GM19438 (cell line): ENCODE data around the gene ABLIM2.

Experiments
- ATAC-seq: cut with Tn5 transposase; IDR thresholded peaks from one replicate; pipeline ENCODE4 v1.9.1; 2021; ENCODE audit warnings: low read depth; ENCODE audit not compliant: unreplicated experiment

Gene ABLIM2

DNA sequence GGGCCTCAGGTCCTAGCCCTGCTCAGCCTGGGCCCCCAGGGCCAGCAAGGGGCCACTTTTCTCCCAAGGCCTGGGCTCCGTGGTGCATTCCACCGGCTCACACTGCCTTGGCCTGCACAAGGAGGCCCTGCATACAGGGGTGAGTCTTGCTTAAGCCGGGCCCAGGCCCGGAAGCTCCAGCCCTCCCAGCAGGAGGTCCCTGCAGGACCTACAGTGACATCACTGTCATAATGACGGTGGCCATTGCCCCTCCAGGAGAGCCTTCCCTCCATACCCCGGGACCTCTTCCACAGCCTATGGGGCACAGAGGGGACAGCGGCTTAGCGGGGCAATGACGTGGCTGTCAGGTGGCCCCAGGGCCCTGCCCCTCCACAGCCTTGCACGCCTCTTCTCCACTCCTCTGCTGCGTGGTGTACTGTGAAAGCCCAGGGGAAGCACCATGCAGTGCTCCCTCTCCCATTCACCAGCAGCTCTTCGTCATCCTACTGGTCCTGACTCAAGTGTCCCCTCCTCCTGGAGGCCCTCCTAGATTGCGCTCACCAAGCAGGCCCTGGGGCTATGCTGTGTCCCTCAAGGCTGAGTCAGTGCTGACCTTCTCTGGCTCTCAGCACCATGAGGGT is 186.6 kb downstream of the ABLIM2 start:
- no peak for ATAC-seq

DNA sequence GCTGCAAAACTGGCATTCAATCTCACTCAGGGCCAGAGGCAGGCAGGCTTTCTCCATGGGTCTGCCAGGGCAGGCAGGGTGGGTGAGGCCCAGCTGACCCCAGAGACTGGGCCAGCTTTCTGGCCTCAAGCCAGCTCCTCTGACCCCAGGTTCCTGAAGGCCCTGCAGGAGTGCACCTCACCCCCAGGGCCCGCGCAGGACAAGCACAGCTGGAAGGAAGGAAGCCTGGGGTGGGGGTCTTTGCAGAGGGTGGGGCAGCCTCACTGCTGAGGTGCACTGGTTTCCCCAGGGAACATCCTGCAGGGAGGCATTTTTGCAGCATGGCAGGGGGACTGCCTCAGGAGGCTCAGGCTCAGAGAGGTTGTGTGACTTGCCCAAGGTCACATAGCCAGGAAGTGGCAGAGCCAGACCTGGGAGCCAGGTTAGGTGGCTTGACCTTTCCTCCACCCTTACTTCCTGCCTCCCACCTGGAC is 187.4 kb downstream of the ABLIM2 start:
- no peak for ATAC-seq

DNA sequence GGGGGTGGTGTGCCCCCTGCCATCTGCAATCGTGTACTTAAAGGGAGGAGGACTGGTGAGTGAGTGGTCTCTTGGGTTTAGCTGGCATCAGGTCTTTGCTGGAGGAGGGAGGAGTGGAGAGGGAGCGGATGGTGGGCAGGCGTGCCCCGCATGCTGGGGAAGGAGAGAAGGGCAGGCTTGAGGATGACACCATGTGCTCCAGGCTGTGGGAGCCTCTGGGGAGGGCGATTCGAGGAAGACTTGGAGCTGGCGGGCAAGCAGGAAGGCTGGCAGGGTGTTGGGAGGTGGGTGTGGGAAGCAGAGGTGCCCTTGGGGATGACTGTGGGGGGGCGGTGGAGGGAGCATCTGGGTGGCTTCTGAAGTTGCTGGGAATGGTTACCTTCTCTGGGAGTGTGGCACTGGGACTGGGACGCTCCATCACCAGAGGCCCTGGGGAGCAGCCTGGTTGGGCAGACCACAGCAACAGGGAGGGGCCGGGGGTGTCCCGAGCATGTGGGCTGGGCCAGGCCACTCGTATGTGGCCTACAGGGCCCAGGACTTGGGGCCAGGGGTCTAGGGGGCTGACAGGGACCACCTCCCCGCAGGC is 188.2 kb downstream of the ABLIM2 start:
- ATAC-seq: peak; percentile 11

DNA sequence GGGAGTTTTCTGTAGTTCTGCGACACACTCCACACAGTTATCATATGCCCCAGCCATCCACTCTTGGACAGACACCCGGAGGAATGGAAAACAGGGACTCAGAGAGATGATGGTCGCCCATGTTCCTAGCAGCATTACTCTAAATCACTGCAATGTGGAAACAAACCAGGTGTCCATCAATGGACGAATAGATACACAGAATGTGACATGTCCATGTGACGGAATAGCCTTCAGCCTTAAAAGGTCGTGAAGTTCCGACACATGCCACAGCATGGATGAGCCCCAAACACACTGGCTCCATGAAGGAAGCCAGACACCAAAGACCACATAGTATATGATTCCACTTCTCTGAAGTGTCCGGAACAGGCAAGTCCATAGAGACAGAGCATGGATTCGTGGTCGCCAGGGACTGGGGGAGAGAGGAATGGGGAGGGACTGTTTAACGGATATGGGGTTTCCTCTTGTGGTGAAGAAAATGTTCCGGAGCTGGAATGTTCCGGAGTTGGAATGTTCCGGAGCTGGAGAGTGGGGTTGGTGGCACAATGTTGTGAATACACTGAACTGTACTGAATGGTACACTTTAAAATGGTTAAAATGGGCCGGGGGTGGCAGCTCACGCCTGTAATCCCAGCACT is 190.2 kb downstream of the ABLIM2 start:
- no peak for ATAC-seq

DNA sequence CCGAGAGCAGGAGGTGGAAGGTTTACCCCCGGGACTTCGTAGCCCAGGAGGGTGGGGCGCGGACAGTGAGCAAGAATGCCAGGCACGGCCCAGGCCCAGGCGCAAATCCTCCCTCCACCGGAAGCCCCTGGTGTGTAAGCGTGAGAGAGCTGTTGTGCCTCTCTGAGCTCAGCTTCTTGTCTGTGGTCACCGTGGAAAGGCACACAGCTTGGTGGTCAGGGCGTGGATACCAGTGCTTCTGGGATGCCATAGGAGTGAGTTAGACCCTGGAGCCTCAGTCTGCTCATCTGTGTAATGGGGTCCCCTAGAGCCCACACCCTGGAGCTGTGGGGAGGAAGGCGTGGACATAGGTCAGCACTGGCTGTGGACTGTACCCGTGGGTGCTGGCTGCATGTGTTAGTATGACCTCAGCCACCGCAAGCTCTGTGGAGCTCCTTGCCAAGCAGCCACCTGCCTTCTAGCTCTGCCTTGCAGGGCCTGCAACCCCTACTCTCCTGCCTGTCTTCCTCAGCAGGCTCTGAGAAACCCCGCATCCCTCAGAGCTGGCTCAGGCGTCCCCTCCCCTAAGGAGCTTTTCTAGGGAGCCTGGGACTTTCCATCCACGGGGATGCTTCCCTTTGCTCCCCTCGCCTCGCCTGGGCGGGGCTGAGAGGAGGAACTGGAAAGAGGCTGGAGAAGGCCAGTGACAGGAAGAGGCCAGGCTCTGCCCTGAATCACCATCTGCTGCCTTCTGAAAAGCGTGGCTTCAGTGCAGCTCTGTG is 190.9 kb downstream of the ABLIM2 start:
- ATAC-seq: no peak

DNA sequence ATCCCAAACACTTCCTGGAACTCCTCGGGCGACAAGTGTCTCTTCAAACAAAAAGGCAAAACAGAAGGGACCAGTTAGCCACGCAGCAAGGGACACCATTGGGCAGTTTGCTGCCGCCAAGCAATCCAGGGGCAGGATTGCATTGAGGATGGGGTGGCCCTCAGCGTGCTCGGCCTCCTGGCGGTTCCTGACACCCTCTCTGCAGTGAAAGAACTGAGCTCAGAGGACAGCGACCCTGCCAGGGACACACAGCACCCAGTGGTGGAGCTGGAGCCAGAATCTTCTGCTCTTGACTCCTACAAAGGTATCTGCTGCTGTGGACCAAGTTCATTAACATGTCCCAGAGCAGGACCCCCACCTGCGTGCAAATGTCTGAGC is 191.6 kb downstream of the ABLIM2 start:
- ATAC-seq: no peak

DNA sequence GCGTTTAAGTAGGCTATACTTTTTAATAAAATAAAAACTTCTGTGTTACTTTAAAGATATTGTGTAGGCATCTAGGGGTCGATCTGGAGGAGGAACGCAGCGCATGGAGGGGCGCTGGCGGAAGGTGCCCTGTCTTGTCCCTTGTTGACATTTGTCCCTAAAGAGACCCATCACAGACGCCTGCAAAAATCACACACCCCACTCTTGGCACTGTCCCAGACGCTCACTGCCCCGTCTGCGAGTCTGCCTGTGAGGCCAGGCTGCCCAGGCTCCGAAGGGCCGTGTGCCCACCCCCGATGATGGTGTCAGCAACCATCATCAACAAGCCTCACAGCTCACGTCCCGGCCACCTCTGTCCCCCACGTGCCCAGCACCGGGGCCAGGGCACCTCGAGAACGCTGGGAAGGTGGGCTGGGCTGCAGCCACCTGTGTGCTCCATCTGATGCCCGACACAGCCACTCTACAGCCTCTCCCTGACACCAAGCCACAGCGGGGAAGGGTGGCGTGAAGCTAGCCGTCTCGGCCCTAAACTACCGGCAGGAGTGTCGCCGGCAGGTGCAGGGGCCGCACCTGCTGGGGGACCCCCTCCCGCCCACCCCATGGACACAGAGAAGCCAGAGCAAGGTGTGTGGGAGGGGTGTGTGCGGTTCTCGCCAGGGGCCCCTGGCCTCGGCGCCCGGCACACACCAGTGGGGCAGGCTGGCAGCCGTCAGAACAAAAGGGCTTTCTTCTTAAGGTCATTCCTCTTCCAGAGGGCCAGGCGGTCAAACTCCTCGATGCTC is 192.1 kb downstream of the ABLIM2 start:
- ATAC-seq: no peak

DNA sequence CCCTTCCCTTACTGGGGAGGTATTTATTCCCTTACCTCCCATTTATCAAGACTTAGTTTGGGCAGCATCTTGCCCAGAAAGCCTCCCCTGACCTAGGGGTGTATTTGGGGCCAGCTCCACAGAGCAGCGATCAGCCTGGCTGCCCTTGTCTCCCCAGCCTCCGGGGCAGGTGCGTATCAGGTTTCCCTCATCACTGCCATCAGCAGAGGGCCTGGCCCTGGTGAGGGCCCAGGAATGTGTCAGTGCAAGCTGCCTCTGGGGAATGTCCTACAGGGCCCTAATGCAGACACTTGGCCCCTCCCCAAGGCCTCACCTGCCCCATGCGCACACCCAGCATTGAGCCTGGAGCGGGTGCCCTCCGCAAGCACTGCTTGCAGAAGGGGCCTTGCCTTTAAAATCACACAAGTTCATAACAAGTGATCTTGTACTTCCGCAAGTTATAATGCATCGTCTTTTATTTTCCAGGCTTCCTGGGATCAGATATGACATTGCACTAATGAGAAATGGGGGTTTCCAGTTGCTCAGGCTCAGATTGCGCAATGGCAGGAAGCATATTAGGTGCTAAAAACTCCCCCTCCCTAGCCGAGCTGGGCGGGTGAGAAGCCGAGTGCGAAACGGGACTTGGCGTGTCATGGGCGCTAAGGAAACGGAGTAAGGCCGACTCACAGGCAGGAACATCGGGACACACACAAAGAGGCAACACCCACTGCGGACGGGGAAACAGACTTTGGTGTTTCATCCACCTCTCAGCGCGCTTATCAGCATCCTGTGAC is 193.5 kb downstream of the ABLIM2 start:
- ATAC-seq: no peak

DNA sequence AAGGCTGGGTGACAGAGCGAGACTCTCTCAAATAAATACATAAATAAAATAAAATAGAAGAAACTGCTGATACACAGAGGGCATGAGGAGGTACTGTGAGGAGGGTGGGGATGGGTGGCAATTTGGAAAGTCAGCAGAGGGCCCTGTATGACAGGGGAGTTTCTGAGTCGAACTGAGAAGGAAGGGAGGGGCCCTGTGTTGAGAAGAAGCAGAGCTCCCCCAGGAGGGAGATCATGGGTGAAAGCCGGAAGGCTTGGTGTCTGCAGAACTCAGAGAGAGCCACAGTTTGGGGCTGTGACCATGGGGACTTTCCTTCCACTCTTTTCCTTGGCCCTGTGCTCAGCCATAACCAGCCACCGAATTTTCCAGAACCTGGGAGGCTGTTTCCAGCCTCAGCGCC is 194.2 kb downstream of the ABLIM2 start:
- no peak for ATAC-seq

DNA sequence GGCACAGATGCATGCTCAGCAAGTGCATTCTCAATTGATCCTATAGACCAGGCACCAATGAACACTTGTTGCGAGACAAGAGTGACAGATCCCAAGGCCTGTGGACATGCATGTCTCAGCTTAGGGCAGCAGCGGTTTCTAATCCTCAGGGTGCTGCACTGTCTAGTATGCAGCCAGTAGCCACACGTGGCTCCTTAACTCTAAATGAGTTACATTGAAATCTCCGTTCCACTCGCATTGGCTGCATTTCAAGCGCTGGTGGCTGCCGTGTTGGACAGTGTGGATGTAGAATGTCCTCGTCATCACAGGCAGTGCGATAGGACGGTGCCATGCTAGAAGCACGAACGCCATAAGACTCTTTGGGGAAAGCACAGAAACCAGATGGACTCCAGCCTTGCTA is 194.9 kb downstream of the ABLIM2 start:
- ATAC-seq: no peak

DNA sequence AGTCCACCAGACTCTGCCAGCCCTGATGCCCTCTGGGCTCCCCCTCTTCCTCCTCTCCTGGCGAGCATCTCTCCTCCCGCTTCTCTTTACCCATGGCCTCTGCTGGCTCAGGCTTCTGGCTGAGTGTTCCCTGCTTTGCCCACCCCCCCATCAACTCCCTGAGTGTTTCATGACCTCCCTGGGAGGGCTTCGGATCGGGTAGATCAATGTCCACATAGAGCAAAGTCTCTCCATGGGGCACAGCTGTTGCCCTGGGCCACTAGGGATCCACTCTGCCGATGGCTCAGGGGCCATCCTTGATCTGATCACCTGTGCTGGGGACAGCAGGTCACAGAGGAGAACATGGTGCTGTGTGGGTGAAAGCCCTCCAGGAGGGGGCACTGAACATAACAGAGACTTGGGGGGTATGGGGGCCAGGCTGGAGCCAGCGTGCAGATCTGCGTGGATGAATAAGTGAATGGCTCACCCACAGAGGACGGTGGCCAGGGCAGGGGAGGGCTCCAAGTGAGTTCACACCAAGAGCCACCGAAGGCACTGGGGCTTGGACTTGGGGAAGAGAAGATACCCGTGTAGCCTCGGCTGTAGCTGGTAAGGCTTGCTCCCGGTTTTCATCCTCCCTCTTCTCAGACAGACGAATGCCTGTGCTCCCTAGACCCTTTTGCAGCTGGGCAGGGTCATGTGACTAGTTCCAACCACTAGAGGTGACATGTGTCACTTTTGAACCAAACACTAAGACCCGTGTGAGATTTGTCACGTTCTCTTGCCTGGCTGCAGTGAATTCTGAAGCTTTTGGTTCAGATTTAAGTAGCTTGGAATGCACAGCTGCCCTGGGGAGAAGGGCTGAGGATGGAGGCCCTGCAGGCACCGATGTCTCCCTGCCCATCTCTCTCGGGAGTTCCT is 195.8 kb downstream of the ABLIM2 start:
- no peak for ATAC-seq

DNA sequence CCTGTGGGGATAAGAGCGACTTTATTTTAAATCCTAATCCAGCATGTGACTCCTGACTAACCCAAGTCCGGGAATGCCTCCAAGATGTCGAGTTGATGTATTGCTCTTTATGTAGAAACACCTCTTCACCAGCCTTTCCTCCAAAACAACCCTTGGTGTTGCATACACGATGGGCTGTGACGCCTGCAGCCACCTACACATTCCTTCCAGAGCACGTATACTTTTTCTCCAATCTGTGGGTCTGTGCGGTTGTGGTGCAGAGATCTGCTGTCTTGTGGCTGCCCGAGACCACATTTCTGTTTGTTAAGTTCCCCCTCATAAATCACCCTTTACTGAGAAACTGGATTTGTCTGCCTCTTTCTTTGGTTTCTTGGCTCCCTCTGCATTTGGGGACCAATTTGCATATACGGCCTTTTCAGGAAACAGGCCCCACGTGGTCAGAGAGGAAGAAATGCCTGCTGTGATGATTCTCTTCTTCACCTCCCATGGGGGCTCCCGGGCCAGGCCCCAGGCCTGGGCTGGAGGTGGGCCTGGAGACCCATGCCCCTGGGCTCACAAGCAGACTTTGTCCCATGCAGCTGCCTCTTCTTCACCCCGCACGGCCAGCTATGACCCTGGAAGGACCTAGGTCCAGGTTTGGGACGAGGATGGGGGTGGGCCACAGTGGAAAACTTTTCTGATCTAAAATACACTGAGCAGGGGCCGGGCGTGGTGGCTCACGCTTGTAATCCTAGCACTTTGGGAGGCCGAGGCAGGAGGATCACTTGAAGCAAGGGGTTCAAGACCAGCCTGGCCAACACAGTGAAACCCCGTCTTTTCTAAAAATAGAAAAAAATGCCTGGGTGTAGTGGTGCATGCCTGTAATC is 197.6 kb downstream of the ABLIM2 start:
- peak; percentile 73 for ATAC-seq

DNA sequence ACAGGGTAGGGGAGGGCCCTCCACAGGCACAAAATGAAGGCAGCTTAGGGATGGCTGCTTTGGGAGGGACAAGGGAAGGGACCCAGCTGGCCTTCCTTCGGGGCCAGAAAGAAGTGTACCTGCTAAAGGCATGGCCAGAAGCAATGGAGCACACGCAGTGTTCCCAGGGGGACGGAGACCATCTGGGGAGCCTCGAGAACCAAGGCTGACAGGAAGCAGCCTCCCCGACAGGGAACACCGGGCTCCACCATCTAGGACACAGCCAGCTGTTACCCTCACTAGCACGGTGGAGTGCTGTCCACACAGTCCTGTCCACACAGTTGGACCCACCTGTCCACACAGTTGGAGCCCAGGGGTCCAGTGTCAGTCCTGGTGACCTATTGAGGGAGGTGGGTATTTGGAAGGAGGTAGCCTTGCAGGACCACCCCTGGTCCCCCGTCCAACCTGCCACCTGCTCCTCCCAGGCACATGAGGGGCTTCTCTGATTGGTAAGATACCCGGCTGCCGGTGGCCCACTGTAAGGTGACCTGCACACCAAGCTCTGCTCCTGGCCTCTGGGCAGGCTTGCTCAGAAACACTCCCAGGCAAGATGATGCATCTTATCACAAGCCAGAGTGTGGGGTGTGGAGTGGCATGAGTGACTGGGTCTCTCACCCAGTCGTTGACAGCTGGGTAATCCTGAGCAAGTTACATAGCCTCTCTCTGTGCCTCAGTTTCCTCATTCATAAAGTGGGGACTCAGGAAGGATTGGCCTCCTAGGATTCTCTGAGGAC is 198.4 kb downstream of the ABLIM2 start:
- ATAC-seq: no peak

DNA sequence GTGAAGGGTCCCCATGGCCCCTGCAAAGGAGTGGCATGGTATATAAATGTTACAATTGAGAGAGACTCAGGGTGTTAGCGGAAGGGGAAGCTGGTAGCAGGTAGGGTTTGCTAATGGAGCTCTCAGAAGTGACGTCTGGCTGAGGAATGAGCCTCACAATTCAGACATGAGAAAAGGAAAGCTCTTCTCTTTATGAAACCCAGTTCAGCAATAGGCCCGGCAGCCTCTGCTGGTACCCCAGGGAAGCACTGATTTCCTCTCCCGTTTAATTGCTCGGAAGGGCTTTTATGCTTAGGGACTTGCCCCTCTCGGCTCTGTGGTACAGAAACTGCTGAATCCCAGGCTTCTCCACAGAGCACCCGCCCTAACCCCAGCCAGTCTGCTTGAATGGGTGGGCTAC is 199.5 kb downstream of the ABLIM2 start:
- no peak for ATAC-seq

DNA sequence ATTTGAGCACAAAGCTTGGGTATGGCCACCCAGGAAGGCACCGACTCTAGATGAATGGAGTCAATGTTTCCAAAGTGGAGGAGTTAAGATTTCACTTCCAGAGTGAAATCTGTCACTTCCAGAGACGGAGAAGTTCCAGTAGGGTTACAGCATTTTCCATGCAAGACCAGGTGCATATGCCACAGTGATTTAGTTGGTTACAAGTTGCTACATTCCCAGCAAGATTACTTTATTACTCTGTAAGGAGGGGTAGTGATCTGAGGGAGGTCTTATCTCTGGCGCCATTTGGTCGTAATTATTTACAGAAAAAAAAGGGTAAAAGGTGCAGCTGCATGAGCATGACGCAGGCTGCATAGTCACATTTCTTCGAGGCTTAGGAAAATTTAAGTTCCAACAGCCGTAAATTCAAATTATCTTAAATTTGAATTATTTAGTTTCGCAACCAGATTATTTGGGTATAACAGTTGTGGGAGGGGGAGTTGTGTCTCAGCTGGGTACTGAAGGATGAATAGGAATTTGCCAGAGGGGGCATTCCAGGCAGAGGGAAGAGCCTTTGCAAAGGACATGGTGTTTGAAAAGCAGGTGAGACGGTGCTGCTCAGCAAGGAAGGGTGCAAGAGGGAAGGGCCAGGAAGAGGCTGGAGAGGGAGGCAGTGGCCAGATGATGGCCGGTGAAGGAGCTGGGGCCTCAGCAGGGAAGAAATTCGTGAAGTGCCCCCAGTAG is 201.5 kb downstream of the ABLIM2 start:
- ATAC-seq: no peak

DNA sequence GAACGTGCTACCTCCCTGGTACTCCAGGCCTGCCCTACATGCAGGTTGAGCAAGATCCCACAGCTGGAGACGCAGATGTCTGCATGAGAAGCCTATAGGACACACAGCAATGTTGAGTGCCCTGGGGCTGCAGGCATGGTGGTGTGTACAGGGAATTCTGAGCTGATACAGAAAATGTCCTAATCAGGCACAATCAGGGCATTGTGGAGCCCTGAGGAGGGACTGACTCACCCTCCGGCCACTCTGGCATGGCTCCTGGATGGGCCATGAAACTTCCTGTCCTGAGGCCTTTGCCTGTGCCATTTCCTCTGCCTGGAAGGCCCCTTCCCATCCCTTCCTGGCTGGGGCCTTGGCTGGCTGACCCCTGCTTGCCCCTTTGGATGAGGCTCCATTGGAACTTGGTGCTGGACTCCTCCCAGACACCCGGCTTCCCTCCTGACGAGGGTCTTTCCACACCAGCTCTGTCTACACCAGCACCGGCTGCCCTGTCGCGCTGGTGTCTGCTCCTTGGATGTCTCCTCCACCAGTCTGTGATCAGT is 202.3 kb downstream of the ABLIM2 start:
- no peak for ATAC-seq
